Hematopoietic multipotent progenitor cell (in vitro differentiated cells): ENCODE measurements around the gene CASQ2. TPM values are rescaled to one million over a fixed set of nuclear protein-coding genes. Genes with fewer than 3 reads are reported as not detected.

ENCODE experiments used
- DNase-seq, 3 donors: peaks; one replicate each; pipeline ENCODE4 v3.0.0-alpha.2; 2011 to 2015; ENCODE audit warnings: low read depth in 2 of 3, low spot score in 2 of 3
- total RNA-seq: library from RNA; depleted of rRNA; stranded (reverse); fragments of >200 nt; gene quantifications from one replicate; pipeline ENCODE4 v1.2.3, GENCODE V29; 2012

Gene CASQ2
- total RNA-seq, 1 donor, result not detected

GRCh38 chr1:115669886-115670285, 98.6 kb downstream of the CASQ2 start:
- DNase-seq, result no peak

- peak in 1 of 3 donors; percentile 16 for DNase-seq
Measured at GRCh38 chr1:115669002-115669673, 99.4 kb downstream of the CASQ2 start.

- DNase-seq, result no peak
Measured at GRCh38 chr1:115668579-115668978, 99.9 kb downstream of the CASQ2 start.

- DNase-seq, result no peak
Measured at GRCh38 chr1:115666702-115667101, 101.8 kb downstream of the CASQ2 start.

- DNase-seq, result no peak
Measured at GRCh38 chr1:115666206-115666605, 102.3 kb downstream of the CASQ2 start.

GRCh38 chr1:115665319-115666096, 103.0 kb downstream of the CASQ2 start:
- no peak for DNase-seq

- DNase-seq, result no peak
Measured at GRCh38 chr1:115661157-115661556, 107.4 kb downstream of the CASQ2 start.

- no peak for DNase-seq
Measured at GRCh38 chr1:115660151-115660550, 108.4 kb downstream of the CASQ2 start.

GRCh38 chr1:115658646-115659045, 109.9 kb downstream of the CASQ2 start:
- no peak for DNase-seq

GRCh38 chr1:115656461-115657077, 111.9 kb downstream of the CASQ2 start:
- no peak for DNase-seq

GRCh38 chr1:115655916-115656315, 112.6 kb downstream of the CASQ2 start:
- DNase-seq, result no peak

- DNase-seq, result peak in 2 of 3 donors; percentile 50 to 58
Measured at GRCh38 chr1:115655306-115655663, 113.2 kb downstream of the CASQ2 start.

GRCh38 chr1:115654663-115655305, 113.7 kb downstream of the CASQ2 start:
- peak in 2 of 3 donors; percentile 63 to 66 for DNase-seq

- no peak for DNase-seq
Measured at GRCh38 chr1:115654125-115654524, 114.4 kb downstream of the CASQ2 start.

- DNase-seq, result no peak
Measured at GRCh38 chr1:115652236-115652788, 116.2 kb downstream of the CASQ2 start.

- no peak for DNase-seq
Measured at GRCh38 chr1:115651391-115651790, 117.1 kb downstream of the CASQ2 start.

- DNase-seq, result no peak
Measured at GRCh38 chr1:115650961-115651360, 117.6 kb downstream of the CASQ2 start.
